ENCODE results near the gene CYP17A1. TPM values are rescaled to one million over a fixed set of nuclear protein-coding genes. Genes with fewer than 3 reads are reported as not detected.

Gene CYP17A1
- total and polyA plus RNA-seq, 11 donors: 0.25 TPM; not detected in 10

GRCh38 chr10:102781921-102782557 is 55.2 kb downstream of the CYP17A1 start:
- Histone ChIP-seq H3K27me3 (no peaks in the 10 kb centered on the region), H3K9me3 (no peaks in the 10 kb centered on the region), H3K27ac (peak overlapping the region; percentile 77 to 99 (median 94)), H3K36me3 (no peaks in the 10 kb centered on the region), H3K4me1 (peaks cover 34 to 100% (median 95%) of the 10 kb centered on the region in 12 donors), H3K4me3 (peak overlapping the region in 7 of 12 donors; percentile 1 to 33 (median 18))
- TF ChIP-seq POLR2A (IDR thresholded peaks at IDR 0.05) (no peak), CTCF (IDR thresholded peaks at IDR 0.05) (no peak)
- intact Hi-C loops (cut with DNase I): loop anchor here in 1 of 10 donors (10.0 kb wide), 1 partner anchor 137 kb away; the partner anchor contains the start of gene TRIM8
- ATAC-seq (peak in 2 of 4 donors; percentile 43 to 53), DNase-seq (no peak)
- 50 to 69% (median 54%) methylated on average over 6 of the region's 6 CpGs for WGBS, 4 donors

- peak in 3 of 5 donors; percentile 27 to 51 (median 45) for DNase-seq
- Histone ChIP-seq H3K27ac (peak overlapping the region; percentile 67 to 99 (median 94)), H3K4me3 (peak overlapping the region in 4 of 12 donors; percentile 2 to 10 (median 6)), H3K9me3 (no peaks in the 10 kb centered on the region), H3K4me1 (peaks cover 29 to 100% (median 90%) of the 10 kb centered on the region in 12 donors), H3K27me3 (no peaks in the 10 kb centered on the region), H3K36me3 (no peaks in the 10 kb centered on the region)
- intact Hi-C loops (cut with DNase I): loop anchor here in 1 of 10 donors (10.0 kb wide), 1 partner anchor 137 kb away; the partner anchor contains the start of gene TRIM8
- WGBS, 4 donors: 26 to 35% (median 33%) methylated on average over 8 of the region's 8 CpGs
- no peak for TF ChIP-seq POLR2A (IDR thresholded peaks at IDR 0.05)
- TF ChIP-seq CTCF (IDR thresholded peaks at IDR 0.05): no peak
- peak in 1 of 4 donors; percentile 29 for ATAC-seq
Measured at GRCh38 chr10:102781090-102781920, 55.9 kb downstream of the CYP17A1 start.

Other genes with a start within 250 kb of the CYP17A1 start
- gene TRIM8, start 192.9 kb downstream of the CYP17A1 start, total RNA-seq: 100 to 1,000 TPM in 6 of 9 donors, 10 to 100 TPM in 3; 91.5 to 225 (median 107) TPM
- 10 to 100 TPM; 38.9 to 94.6 TPM for gene TRIM8, start 192.9 kb downstream of the CYP17A1 start, polyA plus RNA-seq
- gene ARL3, start 123.0 kb downstream of the CYP17A1 start, total RNA-seq: 10 to 100 TPM in 7 of 9 donors, 1 to 10 TPM in 2; 5.8 to 17.0 (median 12.6) TPM
- 10 to 100 TPM in 1 of 2 donors, 1 to 10 TPM in 1; 9.0 to 19.3 TPM for gene ARL3, start 123.0 kb downstream of the CYP17A1 start, polyA plus RNA-seq
- gene SFXN2, start 122.8 kb downstream of the CYP17A1 start, total RNA-seq: 1 to 10 TPM in 7 of 9 donors, under 1 TPM in 2; 0.50 to 7.2 (median 2.4) TPM
- 1 to 10 TPM; 1.8 to 5.9 TPM for gene SFXN2, start 122.8 kb downstream of the CYP17A1 start, polyA plus RNA-seq
- 10 to 100 TPM; 18.5 to 75.1 (median 27.6) TPM for gene WBP1L, start 93.5 kb downstream of the CYP17A1 start, total RNA-seq
- 10 to 100 TPM; 10.7 to 28.5 TPM for gene WBP1L, start 93.5 kb downstream of the CYP17A1 start, polyA plus RNA-seq
- gene BORCS7, start 16.8 kb upstream of the CYP17A1 start, total RNA-seq: 10 to 100 TPM; 11.5 to 29.3 (median 16.9) TPM
- gene BORCS7, start 16.8 kb upstream of the CYP17A1 start, polyA plus RNA-seq: 10 to 100 TPM; 15.4 to 32.9 TPM
- gene AS3MT, start 32.1 kb upstream of the CYP17A1 start, total RNA-seq: 10 to 100 TPM in 7 of 9 donors, 1 to 10 TPM in 2; 8.6 to 29.0 (median 15.8) TPM
- 10 to 100 TPM in 1 of 2 donors, 1 to 10 TPM in 1; 5.2 to 42.2 TPM for gene AS3MT, start 32.1 kb upstream of the CYP17A1 start, polyA plus RNA-seq
- 1 to 10 TPM; 2.9 to 6.3 (median 4.1) TPM for gene CNNM2, start 80.9 kb upstream of the CYP17A1 start, total RNA-seq
- gene CNNM2, start 80.9 kb upstream of the CYP17A1 start, polyA plus RNA-seq: 1 to 10 TPM; 1.3 to 2.8 TPM